Parietal lobe (tissue), 1 donor: ENCODE measurements around the gene RGS8. TPM values are rescaled to one million over a fixed set of nuclear protein-coding genes. Genes with fewer than 3 reads are reported as not detected.

Source experiments
- total RNA-seq: library from RNA; depleted of rRNA; stranded (reverse); fragments of >200 nt; gene quantifications from one replicate; pipeline ENCODE4 v1.2.3, GENCODE V29; 2014

The RGS8 gene
- 10.3 TPM for total RNA-seq

GRCh38 chr1:182684116-182684828, at the start of gene RGS8:
Gene RGS8 (minus strand): TSS chr1:182684587. CDS start chr1:182669649, 14,938 bp downstream.

Other genes starting within 250 kb of the RGS8 start
- not detected for gene RGSL1, start 234.4 kb downstream of the RGS8 start, total RNA-seq
- 3.4 TPM for gene RNASEL, start 95.3 kb downstream of the RGS8 start, total RNA-seq
- 0.94 TPM for gene RGS16, start 80.2 kb downstream of the RGS8 start, total RNA-seq
- 11.9 TPM for gene NPL, start 105.2 kb upstream of the RGS8 start, total RNA-seq
- gene DHX9, start 154.8 kb upstream of the RGS8 start, total RNA-seq, result 282 TPM